GM12878 (cell line): ENCODE data around the gene SPATA19. TPM values are rescaled to one million over a fixed set of nuclear protein-coding genes. Genes with fewer than 3 reads are reported as not detected.

Source experiments
- ATAC-seq: fragments of 200-7000 bp; cut with Tn5 transposase; 3 replicates; pipeline ENCODE4 v1.9.1; 2020; ENCODE audit warnings: mild to moderate bottlenecking, moderate library complexity
- BruUV-seq: library from RNA; stranded (reverse); fragments of 400-500 nt; replicated peaks from 2 replicates; lab custom pipeline; 2021; lab: Mats Ljungman, UMichigan
- CTCF ChIA-PET: fragments of 300-600 bp; sonication (Branson Sonifier 250); formaldehyde crosslinking; extraction: SDS; loops from one replicate; lab custom pipeline; 2021; ENCODE audit warnings: inconsistent platforms; lab: Yijun Ruan, JAX
- POLR2A ChIA-PET: fragments of 350-600 bp; formaldehyde crosslinking; extraction: SDS; loops from one replicate; lab custom pipeline; 2021; ENCODE audit warnings: inconsistent platforms; lab: Charles Lee
- RAD21 ChIA-PET: fragments of 300-600 bp; sonication (Branson Sonifier 250); formaldehyde crosslinking; loops from one replicate; lab custom pipeline; 2023; ENCODE audit warnings: antibody characterized with exemption; ENCODE audit not compliant: unreplicated experiment; lab: Charles Lee
- SMC1A ChIA-PET: fragments of 300-600 bp; sonication (Branson Sonifier 250); formaldehyde crosslinking; loops from one replicate; lab custom pipeline; 2023; ENCODE audit not compliant: unreplicated experiment, uncharacterized antibody; lab: Charles Lee
- DNase-seq: peaks from one replicate; pipeline ENCODE4 v3.0.0-alpha.2; 2011; ENCODE audit warnings: low read depth, low spot score
- FAIRE-seq: peaks from 3 replicates; lab custom pipeline; 2011; peaks lifted over from hg19 to GRCh38; lab: Jason Lieb, UNC
- H2AFZ ChIP-seq: 2 replicates; pipeline ENCODE4 v1.6.0; 2011; ENCODE audit warnings: low read depth, low read length, control low read depth; ENCODE audit not compliant: control insufficient read depth
- H3K27ac ChIP-seq: 2 replicates; pipeline ENCODE4 v1.5.1; 2011; ENCODE audit warnings: control low read depth; ENCODE audit not compliant: control insufficient read depth, insufficient read depth
- H3K27me3 ChIP-seq, 2 experiments: replicated peaks in 1 of 2; 2 replicates each; pipeline versions ENCODE4 v1.6.0 to v1.6.1; 2011; ENCODE audit warnings: low read length in 1 of 2; ENCODE audit not compliant: control insufficient read depth in 2 of 2, insufficient read depth in 2 of 2
- H3K36me3 ChIP-seq, 2 experiments: 2 replicates each; pipeline ENCODE4 v1.5.1; 2011; ENCODE audit warnings: low read length in 1 of 2; ENCODE audit not compliant: control insufficient read depth in 2 of 2, insufficient read depth in 2 of 2
- H3K4me1 ChIP-seq: 2 replicates; pipeline ENCODE4 v1.6.1; 2011; ENCODE audit warnings: mild to moderate bottlenecking, low read length, moderate library complexity, mixed read lengths; ENCODE audit not compliant: control insufficient read depth, insufficient read depth
- H3K4me2 ChIP-seq: 2 replicates; pipeline ENCODE4 v1.6.0; 2011; ENCODE audit warnings: control low read depth; ENCODE audit not compliant: control insufficient read depth, insufficient read depth
- H3K4me3 ChIP-seq: fragments of 200-600 bp; sonication (generic); 2 replicates; pipeline ENCODE4 v1.5.1; 2016
- H3K79me2 ChIP-seq: 2 replicates; pipeline ENCODE4 v1.6.0; 2011; ENCODE audit warnings: low read length; ENCODE audit not compliant: control insufficient read depth, insufficient read depth
- H3K9ac ChIP-seq: 2 replicates; pipeline ENCODE4 v1.8.0; 2011; ENCODE audit warnings: low read length, control low read depth, mixed read lengths; ENCODE audit not compliant: control insufficient read depth, insufficient read depth
- H3K9me3 ChIP-seq: replicated peaks from 3 replicates; pipeline ENCODE4 v1.5.1; 2011; ENCODE audit warnings: mild to moderate bottlenecking, low read length; ENCODE audit not compliant: control insufficient read depth, insufficient read depth
- H4K20me1 ChIP-seq: 2 replicates; pipeline ENCODE4 v1.6.0; 2011; ENCODE audit not compliant: control insufficient read depth, insufficient read depth
- ATF7 ChIP-seq: fragments of 450-650 bp; IDR thresholded peaks from 2 replicates; pipeline ENCODE4 v1.6.1; 2016; ENCODE audit warnings: low read depth, mild to moderate bottlenecking
- BCLAF1 ChIP-seq: fragments of 450-650 bp; IDR thresholded peaks from 2 replicates; pipeline ENCODE4 v1.6.1; 2017; ENCODE audit warnings: antibody characterized with exemption, mild to moderate bottlenecking, moderate library complexity
- KDM1A ChIP-seq: fragments of 200-600 bp; sonication (generic); IDR thresholded peaks from 2 replicates; pipeline ENCODE4 v1.6.1; 2016; ENCODE audit warnings: borderline replicate concordance
- TCF12 ChIP-seq: IDR thresholded peaks from 2 replicates; pipeline ENCODE4 v1.6.1; 2011; ENCODE audit warnings: low read depth, mild to moderate bottlenecking, low read length
- TCF3 ChIP-seq: IDR thresholded peaks from 2 replicates; pipeline ENCODE4 v1.6.1; 2012; ENCODE audit warnings: low read depth, mild to moderate bottlenecking, low read length, borderline replicate concordance; ENCODE audit not compliant: insufficient read depth
- ZBTB33 ChIP-seq: fragments of 450-650 bp; IDR thresholded peaks from 2 replicates; pipeline ENCODE4 v1.6.1; 2017; ENCODE audit warnings: mild to moderate bottlenecking
- WGBS: methylation state at CpG from one replicate; pipeline ENCODE4 v1.1.6; 2016; ENCODE audit warnings: low lambda C conversion rate; ENCODE audit not compliant: insufficient replicate concordance, insufficient coverage; ENCODE audit errors: missing lambda C conversion rate; 5-methylcytosine and 5-hydroxymethylcytosine counted together
- in situ Hi-C: fragments of 300-500 bp; cut with MboI; formaldehyde crosslinking; loops from 9 replicates; pipeline ENCODE4 v1.14.3; 2018; ENCODE audit warnings: mixed read lengths
- intact Hi-C: fragments of 100-400 bp; cut with micrococcal nuclease; formaldehyde crosslinking; loops from one replicate; pipeline ENCODE4 v1.14.2; 2022; ENCODE audit not compliant: unreplicated experiment
- polyA plus RNA-seq, 11 experiments: library from polyadenylated mRNA; depleted of rRNA in 4 of 11; unstranded in 6 of 11; stranded (reverse) in 5 of 11; fragments of >200 nt; fragmentation: Nextera tagmentation in 4 of 11; fragmentation: Illumina TruSeq in 1 of 11; extraction: Ambion mirVana in 4 of 11; extraction: Trizol in 1 of 11; gene quantifications; 1 replicate in 1 of 11; 2 replicates in 10 of 11; pipeline versions ENCODE4 v1.2.1 to v1.2.3, GENCODE V29; 2011 to 2016; ENCODE audit warnings: inconsistent platforms in 2 of 11, missing spikeins in 2 of 11, low read depth in 1 of 11
- total RNA-seq, 4 experiments: library from RNA; depleted of rRNA in 3 of 4; stranded (reverse); fragments of >200 nt in 3 of 4; fragmentation: Illumina TruSeq in 1 of 4; extraction: Trizol in 1 of 4; gene quantifications; 2 replicates each; pipeline versions ENCODE4 v1.2.1 to v1.2.3, GENCODE V29; 2013 to 2021
- TF ChIP-seq, protein P1 (sequence below), 3 experiments: IDR thresholded peaks in 2 of 3; conservative IDR thresholded peaks in 1 of 3; 2 replicates each; pipeline ENCODE4 v1.5.1; 2011; ENCODE audit warnings: low read depth in 3 of 3, low read length in 3 of 3, mild to moderate bottlenecking in 3 of 3, control low read depth in 2 of 3, moderate library complexity in 2 of 3, inconsistent platforms in 1 of 3, mixed read lengths in 1 of 3; ENCODE audit not compliant: control insufficient read depth in 2 of 3, insufficient read depth in 1 of 3; ENCODE audit errors: extremely low read depth in 1 of 3

Gene SPATA19
- total and polyA plus RNA-seq, 10 of the 15 experiments (the other 5 are each of a cell fraction or from before 2014, with no cell fraction given), result not detected

- no peak for TF ChIP-seq ZBTB33
Measured at GRCh38 chr11:133801356-133801755, 44.0 kb downstream of the SPATA19 start (continued).

GRCh38 chr11:133800666-133801065 is 44.6 kb downstream of the SPATA19 start:
- TF ChIP-seq, protein P1, sequence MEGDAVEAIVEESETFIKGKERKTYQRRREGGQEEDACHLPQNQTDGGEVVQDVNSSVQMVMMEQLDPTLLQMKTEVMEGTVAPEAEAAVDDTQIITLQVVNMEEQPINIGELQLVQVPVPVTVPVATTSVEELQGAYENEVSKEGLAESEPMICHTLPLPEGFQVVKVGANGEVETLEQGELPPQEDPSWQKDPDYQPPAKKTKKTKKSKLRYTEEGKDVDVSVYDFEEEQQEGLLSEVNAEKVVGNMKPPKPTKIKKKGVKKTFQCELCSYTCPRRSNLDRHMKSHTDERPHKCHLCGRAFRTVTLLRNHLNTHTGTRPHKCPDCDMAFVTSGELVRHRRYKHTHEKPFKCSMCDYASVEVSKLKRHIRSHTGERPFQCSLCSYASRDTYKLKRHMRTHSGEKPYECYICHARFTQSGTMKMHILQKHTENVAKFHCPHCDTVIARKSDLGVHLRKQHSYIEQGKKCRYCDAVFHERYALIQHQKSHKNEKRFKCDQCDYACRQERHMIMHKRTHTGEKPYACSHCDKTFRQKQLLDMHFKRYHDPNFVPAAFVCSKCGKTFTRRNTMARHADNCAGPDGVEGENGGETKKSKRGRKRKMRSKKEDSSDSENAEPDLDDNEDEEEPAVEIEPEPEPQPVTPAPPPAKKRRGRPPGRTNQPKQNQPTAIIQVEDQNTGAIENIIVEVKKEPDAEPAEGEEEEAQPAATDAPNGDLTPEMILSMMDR (IDR thresholded peaks at IDR 0.05 in 2 of 3, conservative IDR thresholded peaks at IDR 0.05 in 1 of 3; ENCODE audit: control insufficient read depth in 2 of 3, extremely low read depth in 1 of 3, insufficient read depth in 1 of 3, low read depth in 3 of 3, low read length in 3 of 3), result no peak
- no peak for TF ChIP-seq TCF12
- TF ChIP-seq ATF7, result no peak
- no peak for TF ChIP-seq TCF3
- TF ChIP-seq KDM1A, result no peak
- no peak for TF ChIP-seq BCLAF1
- Histone ChIP-seq H3K4me3 (no peak overlapping the region), H3K9me3 (no peaks in the 10 kb centered on the region; the same call in 2 of the 3 replicates), H3K27ac (no peak overlapping the region), H3K9ac (no peak overlapping the region), H2AFZ (no peak overlapping the region), H3K4me2 (no peak overlapping the region), H3K4me1 (no peaks in the 10 kb centered on the region), H3K27me3 (0 out of 4 replicates have a peak, but pooled peaks cover 0 to 1% of the 10 kb centered on the region in 2 experiments), H3K79me2 (no peaks in the 10 kb centered on the region), H3K36me3 (no peaks in the 10 kb centered on the region), H4K20me1 (no peaks in the 10 kb centered on the region)
- in situ Hi-C loops, result no loop called here
- ChIA-PET CTCF (no interaction called here), SMC1A (interaction anchor here (0.7 kb wide), 1 partner anchor 15 kb away, joined by 3 read pairs; no protein-coding TSS in a partner anchor), POLR2A (no interaction called here), RAD21 (no interaction called here)
- intact Hi-C loops, result no loop called here
- no peak for DNase-seq
- 17% methylated on average over 8 of the region's 8 CpGs for WGBS
- FAIRE-seq, result no peak
- ATAC-seq, result no peak
- no TSS peak for BruUV-seq
